ENCODE results near the gene SLC5A5.

The SLC5A5 gene

GRCh38 chr19:17830567-17831418 lies 41.0 kb upstream of the SLC5A5 start:
- Histone ChIP-seq H3K36me3 (ENCODE audit: control insufficient read depth in 2 of 2, insufficient read depth in 1 of 2, low read length in 2 of 2) (no peaks in the 10 kb centered on the region), H3K4me1 (ENCODE audit: control insufficient read depth, insufficient read depth, low read length) (no peaks in the 10 kb centered on the region), H3K9me3 (ENCODE audit: control insufficient read depth, insufficient read depth, low read depth, low read length) (no peaks in the 10 kb centered on the region), H3K27ac (ENCODE audit: extremely low read depth, low read depth, low read length) (no peak overlapping the region; the same call in 1 of the 2 replicates), H3K4me3 (ENCODE audit: low read depth, low read length) (peak overlapping the region; percentile 40)
- POLR2A ChIA-PET: interaction anchor here (0.5 to 1.6 kb wide), 12 partner anchors 8 to 491 kb away, joined by 3 to 13 read pairs (median 4); partner anchors contain the start of genes B3GNT3, CCDC124, MAP1S and RPL18A
- TF ChIP-seq MEIS1 (CRISPR knock-in tag; IDR thresholded peaks at IDR 0.05; ENCODE audit: borderline replicate concordance) (no peak), PRDM10 (tag by site-specific recombination; IDR thresholded peaks at IDR 0.05) (peak; percentile 73), ZNF266 (tag by site-specific recombination; IDR thresholded peaks at IDR 0.05; ENCODE audit: low read depth) (peak; percentile 26; the same call in 1 of the 2 replicates), ZBTB20 (tag by site-specific recombination; IDR thresholded peaks at IDR 0.05) (0 out of 2 replicates have a peak, but pooled peaks have one; percentile 40), ZNF223 (tag by site-specific recombination; IDR thresholded peaks at IDR 0.05) (no peak), ZNF280C (tag by site-specific recombination; IDR thresholded peaks at IDR 0.05) (no peak), IKZF3 (tag by site-specific recombination; IDR thresholded peaks at IDR 0.05) (peak; percentile 82), ZNF76 (tag by site-specific recombination; IDR thresholded peaks at IDR 0.05; ENCODE audit: borderline replicate concordance, low read depth) (peak; percentile 76; the same call in 1 of the 2 replicates), ZNF335 (tag by site-specific recombination; conservative IDR thresholded peaks at IDR 0.05) (peak; percentile 13; the same call in 1 of the 2 replicates), SP2 (tag by site-specific recombination; IDR thresholded peaks at IDR 0.05) (peak; percentile 57), GLI2 (tag by site-specific recombination; IDR thresholded peaks at IDR 0.05; ENCODE audit: borderline replicate concordance, low read depth) (no peak), PATZ1 (tag by site-specific recombination; IDR thresholded peaks at IDR 0.05) (peak; percentile 92), ZNF558 (tag by site-specific recombination; IDR thresholded peaks at IDR 0.05) (no peak), GLIS1 (tag by site-specific recombination; IDR thresholded peaks at IDR 0.05) (peak; percentile 30), ZNF2 (tag by site-specific recombination; IDR thresholded peaks at IDR 0.05) (no peak), SP3 (tag by site-specific recombination; IDR thresholded peaks at IDR 0.05) (peak; percentile 46), ZBTB10 (tag by site-specific recombination; IDR thresholded peaks at IDR 0.05) (peak; percentile 61; the same call in 1 of the 2 replicates), ZNF571 (tag by site-specific recombination; IDR thresholded peaks at IDR 0.05) (no peak), ZBTB17 (tag by site-specific recombination; IDR thresholded peaks at IDR 0.05) (peak; percentile 60; the same call in 1 of the 2 replicates), ZNF292 (tag by site-specific recombination; IDR thresholded peaks at IDR 0.05; ENCODE audit: borderline replicate concordance, low read depth) (no peak), ZNF341 (tag by site-specific recombination; IDR thresholded peaks at IDR 0.05; ENCODE audit: low read depth) (peak; percentile 97), ZBTB48 (tag by site-specific recombination; IDR thresholded peaks at IDR 0.05) (peak; percentile 73; the same call in 1 of the 2 replicates)
- CTCF ChIA-PET: interaction anchor here (0.6 to 1.3 kb wide), 5 partner anchors 11 to 555 kb away, joined by 3 to 5 read pairs (median 3); partner anchors contain the start of genes GDF15 and RPL18A
